ENCODE data around the gene UBAC2. TPM values are rescaled to one million over a fixed set of nuclear protein-coding genes. Genes with fewer than 3 reads are reported as not detected.
A peak's percentile ranks its signal among the peaks of the same experiment; 100 is the strongest.

Gene UBAC2
- total and polyA plus RNA-seq, 2 donors (not counting 1 experiment from before 2014, with no cell fraction given) = 32.4 to 87.4 TPM

DNA sequence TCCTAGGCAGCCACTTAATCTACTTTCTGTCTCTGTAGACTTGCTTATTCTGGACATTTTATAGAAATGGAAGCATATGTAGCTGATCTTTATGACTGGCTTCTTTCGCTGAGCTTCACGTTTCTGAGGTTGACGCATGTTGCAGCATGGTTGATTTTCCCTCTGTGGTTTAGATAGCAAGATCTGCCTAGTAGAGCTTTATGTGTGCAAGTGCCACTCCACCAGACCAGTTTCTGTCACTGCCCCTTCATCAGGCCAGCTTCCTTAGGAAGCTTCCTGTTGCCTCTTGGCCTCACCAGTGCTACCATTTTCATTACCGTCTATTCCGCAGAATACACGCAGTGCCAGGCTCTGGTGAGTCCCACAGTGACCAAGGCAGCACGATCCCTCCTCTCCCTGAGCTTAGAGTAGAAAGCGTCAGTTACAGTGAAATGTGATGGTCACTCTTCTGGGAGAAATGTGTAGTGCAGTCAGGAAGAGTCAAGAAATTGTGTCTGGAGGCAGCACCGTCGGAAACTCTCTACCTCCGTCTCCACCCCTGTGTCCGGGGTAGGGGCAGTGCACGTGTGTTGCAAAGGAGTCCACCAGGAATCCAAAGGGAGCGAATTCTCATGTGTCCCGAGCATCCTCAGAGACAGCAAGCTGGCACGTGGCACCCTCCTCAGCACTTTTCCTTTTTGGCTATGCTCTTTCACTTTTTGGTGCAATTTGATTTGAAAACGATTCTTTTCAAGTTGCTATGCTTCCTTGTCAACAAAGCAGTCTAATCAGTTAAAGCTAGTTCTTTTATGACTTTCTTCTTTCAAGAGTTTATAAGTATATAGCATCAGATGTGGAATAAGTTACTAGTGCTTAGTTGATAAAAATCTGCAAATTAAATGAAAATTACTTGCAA lies 151.9 kb downstream of the UBAC2 start:
- Histone ChIP-seq H3K79me2 (ENCODE audit: control insufficient read depth, insufficient read depth, low read length) (no peaks in the 10 kb centered on the region), H3K9me3 (ENCODE audit: control insufficient read depth, insufficient read depth, low read depth, low read length) (no peaks in the 10 kb centered on the region), H4K20me1 (ENCODE audit: control insufficient read depth, extremely low read depth, insufficient read depth, low read length) (no peaks in the 10 kb centered on the region), H3K27me3 (ENCODE audit: control insufficient read depth, insufficient read depth, low read length) (no peaks in the 10 kb centered on the region), H3K4me2 (ENCODE audit: extremely low read depth, insufficient read depth, low read length) (no peak overlapping the region), H3K27ac (ENCODE audit: insufficient read depth, low read length) (no peak overlapping the region), H3K4me1 (ENCODE audit: control insufficient read depth, extremely low read depth, insufficient read depth, low read length) (peaks cover 8% of the 10 kb centered on the region), H3K9ac (ENCODE audit: insufficient read depth, low read length) (no peak overlapping the region), H3K4me3 (replicated peaks in 1 of 4; ENCODE audit: control extremely low read depth in 1 of 4, insufficient read depth in 1 of 4, low read depth in 3 of 4, low read length in 4 of 4) (no peak overlapping the region), H2AFZ (ENCODE audit: low read length) (no peak overlapping the region), H3K36me3 (ENCODE audit: control insufficient read depth, insufficient read depth, low read length) (no peaks in the 10 kb centered on the region)
- no peak for TF ChIP-seq EZH2 (IDR thresholded peaks at IDR 0.05; ENCODE audit: low read length, missing control alignments)
- DNase-seq (ENCODE audit: low read depth in 2 of 2) = no peak

DNA sequence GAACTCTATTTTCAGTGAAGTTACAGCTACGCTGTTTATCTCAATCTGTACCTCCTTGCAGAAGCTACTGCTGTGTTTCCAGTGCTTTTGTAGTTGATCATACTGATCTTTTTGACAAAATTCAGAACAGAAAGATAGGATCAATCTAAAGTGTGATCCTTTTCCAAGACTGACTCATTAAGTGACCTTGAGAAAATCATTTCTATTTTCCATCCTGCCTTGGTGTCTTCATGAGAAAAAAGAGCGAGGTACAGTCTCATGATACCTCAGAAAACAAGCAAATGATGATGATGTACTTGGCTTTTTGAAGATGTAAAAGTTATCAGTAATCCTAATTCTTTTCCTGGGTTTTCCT lies 152.6 kb downstream of the UBAC2 start:
- Histone ChIP-seq H4K20me1 (ENCODE audit: control insufficient read depth, extremely low read depth, insufficient read depth, low read length) (no peaks in the 10 kb centered on the region), H3K4me3 (replicated peaks in 1 of 4; ENCODE audit: control extremely low read depth in 1 of 4, insufficient read depth in 1 of 4, low read depth in 3 of 4, low read length in 4 of 4) (no peak overlapping the region), H3K79me2 (ENCODE audit: control insufficient read depth, insufficient read depth, low read length) (no peaks in the 10 kb centered on the region), H3K4me1 (ENCODE audit: control insufficient read depth, extremely low read depth, insufficient read depth, low read length) (peaks cover 8% of the 10 kb centered on the region), H3K4me2 (ENCODE audit: extremely low read depth, insufficient read depth, low read length) (no peak overlapping the region), H3K36me3 (ENCODE audit: control insufficient read depth, insufficient read depth, low read length) (no peaks in the 10 kb centered on the region), H2AFZ (ENCODE audit: low read length) (no peak overlapping the region), H3K27ac (ENCODE audit: insufficient read depth, low read length) (no peak overlapping the region), H3K9ac (ENCODE audit: insufficient read depth, low read length) (no peak overlapping the region), H3K9me3 (ENCODE audit: control insufficient read depth, insufficient read depth, low read depth, low read length) (no peaks in the 10 kb centered on the region), H3K27me3 (ENCODE audit: control insufficient read depth, insufficient read depth, low read length) (no peaks in the 10 kb centered on the region)
- no peak for DNase-seq (ENCODE audit: low read depth in 2 of 2)
- TF ChIP-seq, protein P1, sequence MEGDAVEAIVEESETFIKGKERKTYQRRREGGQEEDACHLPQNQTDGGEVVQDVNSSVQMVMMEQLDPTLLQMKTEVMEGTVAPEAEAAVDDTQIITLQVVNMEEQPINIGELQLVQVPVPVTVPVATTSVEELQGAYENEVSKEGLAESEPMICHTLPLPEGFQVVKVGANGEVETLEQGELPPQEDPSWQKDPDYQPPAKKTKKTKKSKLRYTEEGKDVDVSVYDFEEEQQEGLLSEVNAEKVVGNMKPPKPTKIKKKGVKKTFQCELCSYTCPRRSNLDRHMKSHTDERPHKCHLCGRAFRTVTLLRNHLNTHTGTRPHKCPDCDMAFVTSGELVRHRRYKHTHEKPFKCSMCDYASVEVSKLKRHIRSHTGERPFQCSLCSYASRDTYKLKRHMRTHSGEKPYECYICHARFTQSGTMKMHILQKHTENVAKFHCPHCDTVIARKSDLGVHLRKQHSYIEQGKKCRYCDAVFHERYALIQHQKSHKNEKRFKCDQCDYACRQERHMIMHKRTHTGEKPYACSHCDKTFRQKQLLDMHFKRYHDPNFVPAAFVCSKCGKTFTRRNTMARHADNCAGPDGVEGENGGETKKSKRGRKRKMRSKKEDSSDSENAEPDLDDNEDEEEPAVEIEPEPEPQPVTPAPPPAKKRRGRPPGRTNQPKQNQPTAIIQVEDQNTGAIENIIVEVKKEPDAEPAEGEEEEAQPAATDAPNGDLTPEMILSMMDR (conservative IDR thresholded peaks at IDR 0.05 in 1 of 2, IDR thresholded peaks at IDR 0.05 in 1 of 2; ENCODE audit: low read depth in 1 of 2, low read length in 2 of 2) = no peak
- no peak for TF ChIP-seq EZH2 (IDR thresholded peaks at IDR 0.05; ENCODE audit: low read length, missing control alignments)

DNA sequence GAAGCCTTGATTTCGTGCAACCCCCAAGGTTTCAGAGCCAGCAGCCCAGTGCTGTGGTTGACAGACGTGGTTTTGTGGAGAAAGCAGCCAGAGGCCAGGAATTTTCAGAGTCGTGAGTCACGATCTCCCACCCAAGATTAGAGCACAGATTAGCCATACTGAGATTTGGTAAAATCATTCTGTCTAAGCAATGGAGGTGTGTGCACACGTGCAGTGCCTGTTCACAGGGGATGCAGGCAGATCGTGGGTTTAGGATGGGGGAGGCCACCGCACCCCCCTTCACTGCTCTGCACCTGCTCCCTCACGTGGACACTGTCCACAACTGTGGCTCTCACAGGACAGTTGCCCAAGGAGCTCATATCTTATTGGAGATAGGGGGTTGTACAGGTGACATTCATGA lies 153.2 kb downstream of the UBAC2 start:
- Histone ChIP-seq H3K4me2 (ENCODE audit: extremely low read depth, insufficient read depth, low read length) (no peak overlapping the region), H3K27ac (ENCODE audit: insufficient read depth, low read length) (no peak overlapping the region)
- DNase-seq (ENCODE audit: low read depth in 2 of 2) = peak in 1 of 2 donors; percentile 73

More for the DNA sequence above, 153.2 kb downstream of the UBAC2 start:
- Histone ChIP-seq H2AFZ (ENCODE audit: low read length) (no peak overlapping the region), H3K27me3 (ENCODE audit: control insufficient read depth, insufficient read depth, low read length) (no peaks in the 10 kb centered on the region), H3K9me3 (ENCODE audit: control insufficient read depth, insufficient read depth, low read depth, low read length) (no peaks in the 10 kb centered on the region), H3K9ac (ENCODE audit: insufficient read depth, low read length) (no peak overlapping the region), H3K4me1 (ENCODE audit: control insufficient read depth, extremely low read depth, insufficient read depth, low read length) (peaks cover 8% of the 10 kb centered on the region), H3K4me3 (replicated peaks in 1 of 4; ENCODE audit: control extremely low read depth in 1 of 4, insufficient read depth in 1 of 4, low read depth in 3 of 4, low read length in 4 of 4) (no peak overlapping the region), H3K79me2 (ENCODE audit: control insufficient read depth, insufficient read depth, low read length) (no peaks in the 10 kb centered on the region), H3K36me3 (ENCODE audit: control insufficient read depth, insufficient read depth, low read length) (no peaks in the 10 kb centered on the region), H4K20me1 (ENCODE audit: control insufficient read depth, extremely low read depth, insufficient read depth, low read length) (no peaks in the 10 kb centered on the region)
- TF ChIP-seq, protein P1 (conservative IDR thresholded peaks at IDR 0.05 in 1 of 2, IDR thresholded peaks at IDR 0.05 in 1 of 2; ENCODE audit: low read depth in 1 of 2, low read length in 2 of 2) = no peak
- no peak for TF ChIP-seq EZH2 (IDR thresholded peaks at IDR 0.05; ENCODE audit: low read length, missing control alignments)

All from fibroblast of lung (primary cell).